ENCODE results near the gene SASS6.

DNA sequence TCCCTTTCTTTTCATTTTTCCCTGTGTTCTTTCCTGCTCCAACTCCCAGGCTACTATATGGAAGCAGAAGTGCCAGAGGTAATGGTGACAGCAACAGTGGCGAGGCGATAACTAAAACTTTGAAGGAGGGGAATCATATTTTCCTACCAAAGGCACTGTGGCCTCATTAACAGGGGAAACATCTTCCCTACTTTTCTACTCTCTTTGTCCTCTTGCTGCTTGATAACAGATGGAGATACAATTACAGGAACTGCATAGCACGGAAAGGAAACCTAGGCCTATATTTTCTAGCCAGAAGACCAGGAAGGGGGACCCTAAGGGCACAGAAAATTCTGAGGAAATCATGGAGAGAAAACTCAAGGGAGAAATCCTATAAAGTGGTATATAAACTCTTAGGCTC, 42.3 kb downstream of the SASS6 start:
- TF ChIP-seq, protein P1, sequence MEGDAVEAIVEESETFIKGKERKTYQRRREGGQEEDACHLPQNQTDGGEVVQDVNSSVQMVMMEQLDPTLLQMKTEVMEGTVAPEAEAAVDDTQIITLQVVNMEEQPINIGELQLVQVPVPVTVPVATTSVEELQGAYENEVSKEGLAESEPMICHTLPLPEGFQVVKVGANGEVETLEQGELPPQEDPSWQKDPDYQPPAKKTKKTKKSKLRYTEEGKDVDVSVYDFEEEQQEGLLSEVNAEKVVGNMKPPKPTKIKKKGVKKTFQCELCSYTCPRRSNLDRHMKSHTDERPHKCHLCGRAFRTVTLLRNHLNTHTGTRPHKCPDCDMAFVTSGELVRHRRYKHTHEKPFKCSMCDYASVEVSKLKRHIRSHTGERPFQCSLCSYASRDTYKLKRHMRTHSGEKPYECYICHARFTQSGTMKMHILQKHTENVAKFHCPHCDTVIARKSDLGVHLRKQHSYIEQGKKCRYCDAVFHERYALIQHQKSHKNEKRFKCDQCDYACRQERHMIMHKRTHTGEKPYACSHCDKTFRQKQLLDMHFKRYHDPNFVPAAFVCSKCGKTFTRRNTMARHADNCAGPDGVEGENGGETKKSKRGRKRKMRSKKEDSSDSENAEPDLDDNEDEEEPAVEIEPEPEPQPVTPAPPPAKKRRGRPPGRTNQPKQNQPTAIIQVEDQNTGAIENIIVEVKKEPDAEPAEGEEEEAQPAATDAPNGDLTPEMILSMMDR (IDR thresholded peaks at IDR 0.05) = no peak
- TF ChIP-seq POLR2A (IDR thresholded peaks at IDR 0.05) = no peak

All from thyroid gland (tissue), 4 donors.